Measurements from ENCODE around the gene BMPER. TPM values are rescaled to one million over a fixed set of nuclear protein-coding genes. Genes with fewer than 3 reads are reported as not detected.

Gene BMPER
- total and polyA plus RNA-seq, 2 of the 8 experiments (the other 6 are each of a cell fraction or from before 2014, with no cell fraction given) = 0.33 to 0.69 TPM

GRCh38 chr7:34131371-34131770, 226.0 kb downstream of the BMPER start (continued):
- TF ChIP-seq EP300 (IDR thresholded peaks at IDR 0.05; ENCODE audit: borderline replicate concordance in 1 of 2, low read depth in 2 of 2, low read length in 2 of 2) = no peak

All from H1 (cell line).